SU-DHL-6 (cell line): Measurements from ENCODE around the gene SIL1.
"Not testable (repeated sequence)": the region's sequence is repeated elsewhere in the genome, so short reads cannot be mapped to it uniquely, and the experiment has no call there.

Experiments used
- H2AFZ ChIP-seq: fragments of 200-600 bp; sonication (generic); 2 replicates; pipeline ENCODE4 v1.6.1; 2014; ENCODE audit warnings: low read depth, mild to moderate bottlenecking, moderate library complexity, mixed read lengths, antibody characterized with exemption, low read length; ENCODE audit not compliant: severe bottlenecking
- H3F3A ChIP-seq: fragments of 200-600 bp; shearing (Covaris generic); 2 replicates; pipeline ENCODE4 v1.6.0; 2016; ENCODE audit warnings: antibody characterized with exemption, mild to moderate bottlenecking; ENCODE audit not compliant: insufficient read depth
- H3K27ac ChIP-seq: fragments of 200-600 bp; sonication (generic); 2 replicates; pipeline ENCODE4 v1.5.1; 2016; ENCODE audit warnings: low read depth, mild to moderate bottlenecking, low read length, moderate library complexity, mixed read lengths
- H3K27me3 ChIP-seq: fragments of 200-600 bp; sonication (generic), shearing (Covaris generic); 2 replicates; pipeline ENCODE4 v1.6.0; 2014; ENCODE audit warnings: mild to moderate bottlenecking, low read length
- H3K36me3 ChIP-seq: fragments of 200-600 bp; sonication (generic); 2 replicates; pipeline ENCODE4 v1.6.1; 2014; ENCODE audit warnings: mild to moderate bottlenecking, low read length, mixed read lengths
- H3K4me2 ChIP-seq: fragments of 300-600, 200-600 bp; shearing (Covaris generic), sonication (generic); 2 replicates; pipeline ENCODE4 v1.6.0; 2014; ENCODE audit warnings: low read length, low read depth, mild to moderate bottlenecking; ENCODE audit not compliant: poor library complexity, severe bottlenecking
- H3K4me3 ChIP-seq: fragments of 200-600 bp; sonication (generic); 2 replicates; pipeline ENCODE4 v1.5.1; 2014; ENCODE audit warnings: antibody characterized with exemption, low read length, mild to moderate bottlenecking, mixed read lengths; ENCODE audit not compliant: insufficient read depth, poor library complexity, severe bottlenecking
- H3K79me2 ChIP-seq: fragments of 200-600 bp; sonication (generic); 2 replicates; pipeline ENCODE4 v1.6.1; 2014; ENCODE audit warnings: mild to moderate bottlenecking, low read length, moderate library complexity; ENCODE audit not compliant: insufficient read depth
- H3K9ac ChIP-seq: fragments of 200-600 bp; sonication (generic); 2 replicates; pipeline ENCODE4 v1.7.0; 2014; ENCODE audit warnings: mild to moderate bottlenecking, low read length
- H3K9me2 ChIP-seq: fragments of 200-600 bp; sonication (generic); replicated peaks from 2 replicates; pipeline ENCODE4 v1.6.1; 2014; ENCODE audit warnings: low read length; ENCODE audit not compliant: insufficient read depth
- H3K9me3 ChIP-seq: fragments of 200-600 bp; sonication (generic); 2 replicates; pipeline ENCODE4 v1.6.1; 2014; ENCODE audit warnings: low read length, mixed read lengths; ENCODE audit not compliant: insufficient read depth
- H4K20me1 ChIP-seq: fragments of 200-600 bp; sonication (generic); 2 replicates; pipeline ENCODE4 v1.6.1; 2014; ENCODE audit warnings: low read depth, mild to moderate bottlenecking, antibody characterized with exemption, low read length, moderate library complexity, mixed read lengths
- CTCF ChIP-seq: fragments of 200-600 bp; sonication (generic); IDR thresholded peaks from one replicate; pipeline ENCODE4 v1.5.1; 2017; ENCODE audit warnings: antibody characterized with exemption, mild to moderate bottlenecking, low read length, moderate library complexity; ENCODE audit not compliant: insufficient read depth, poor library complexity, severe bottlenecking
- EZH2phosphoT487 ChIP-seq: fragments of 200-600 bp; sonication (generic), shearing (Covaris generic); conservative IDR thresholded peaks from 2 replicates; pipeline ENCODE4 v1.6.1; 2018; ENCODE audit warnings: mild to moderate bottlenecking, antibody characterized with exemption, low read length, moderate library complexity, mixed read lengths

The SIL1 gene

GRCh38 chr5:138925090-138925635 lies 273.0 kb downstream of the SIL1 start:
- Histone ChIP-seq H3K36me3 (no peaks in the 10 kb centered on the region), H3K79me2 (no peaks in the 10 kb centered on the region), H3K27ac (no peak overlapping the region), H3K4me2 (no peak overlapping the region), H2AFZ (no peak overlapping the region), H4K20me1 (no peaks in the 10 kb centered on the region), H3K4me3 (no peak overlapping the region), H3F3A (no peaks in the 10 kb centered on the region), H3K9me2 (no peaks in the 10 kb centered on the region), H3K27me3 (no peaks in the 10 kb centered on the region), H3K9me3 (no peaks in the 10 kb centered on the region), H3K9ac (no peak overlapping the region)
- TF ChIP-seq CTCF (no peak), EZH2phosphoT487 (no peak)

- no peak for TF ChIP-seq EZH2phosphoT487
- TF ChIP-seq CTCF, result no peak
- H3K9me2 ChIP-seq, result no peaks in the 10 kb centered on the region
- no peaks in the 10 kb centered on the region for H3F3A ChIP-seq
- H3K79me2 ChIP-seq, result no peaks in the 10 kb centered on the region
- no peaks in the 10 kb centered on the region for H3K27me3 ChIP-seq
- no peaks in the 10 kb centered on the region for H3K36me3 ChIP-seq
- H4K20me1 ChIP-seq, result no peaks in the 10 kb centered on the region
- no peak overlapping the region for H2AFZ ChIP-seq
- no peak overlapping the region for H3K27ac ChIP-seq
- no peak overlapping the region for H3K9ac ChIP-seq
- H3K9me3 ChIP-seq, result no peaks in the 10 kb centered on the region
- H3K4me3 ChIP-seq, result no peak overlapping the region
- no peak overlapping the region for H3K4me2 ChIP-seq
These were observed 275.7 kb downstream of the SIL1 start for GRCh38 chr5:138922494-138922893.

- H3K4me3 ChIP-seq, H3K9me2 ChIP-seq, H3K9ac ChIP-seq, H3F3A ChIP-seq, H3K27ac ChIP-seq, H3K36me3 ChIP-seq, H3K79me2 ChIP-seq, H2AFZ ChIP-seq, H3K4me2 ChIP-seq, H4K20me1 ChIP-seq, H3K9me3 ChIP-seq, H3K27me3 ChIP-seq: not testable (repeated sequence)
These were observed 276.8 kb downstream of the SIL1 start for GRCh38 chr5:138921362-138921761.

GRCh38 chr5:138920181-138920580 lies 278.0 kb downstream of the SIL1 start:
- Histone ChIP-seq H3K9me3 (no peaks in the 10 kb centered on the region), H2AFZ (no peak overlapping the region), H3K9me2 (no peaks in the 10 kb centered on the region), H3K4me2 (no peak overlapping the region), H3K27ac (no peak overlapping the region), H3K36me3 (no peaks in the 10 kb centered on the region), H4K20me1 (no peaks in the 10 kb centered on the region), H3F3A (no peaks in the 10 kb centered on the region), H3K27me3 (no peaks in the 10 kb centered on the region), H3K4me3 (no peak overlapping the region), H3K9ac (no peak overlapping the region), H3K79me2 (no peaks in the 10 kb centered on the region)
- no peak for TF ChIP-seq CTCF
- no peak for TF ChIP-seq EZH2phosphoT487
